OCI-LY3 (cell line): ENCODE data around the gene VPS41.
"Not testable (repeated sequence)": the region's sequence is repeated elsewhere in the genome, so short reads cannot be mapped to it uniquely, and the experiment has no call there.

Source experiments
- H2AFZ ChIP-seq: fragments of 200-600, 300-600 bp; shearing (Covaris generic); 2 replicates; pipeline ENCODE4 v1.6.0; 2014; ENCODE audit warnings: antibody characterized with exemption, low read depth, low read length
- H3K27ac ChIP-seq: fragments of 200-600, 300-600 bp; sonication (generic); 2 replicates; pipeline ENCODE4 v1.5.1; 2014; ENCODE audit warnings: mild to moderate bottlenecking, low read length, moderate library complexity, mixed read lengths
- H3K27me3 ChIP-seq: fragments of 200-600, 300-600 bp; sonication (generic); 2 replicates; pipeline ENCODE4 v1.6.1; 2014; ENCODE audit warnings: low read depth, low read length, mixed read lengths
- H3K36me3 ChIP-seq: fragments of 200-600, 300-600 bp; sonication (generic); replicated peaks from 2 replicates; pipeline ENCODE3; 2014; ENCODE audit warnings: low read depth, low read length, mixed read lengths
- H3K4me1 ChIP-seq: fragments of 300-600, 200-600 bp; sonication (generic); 2 replicates; pipeline ENCODE4 v1.6.1; 2014; ENCODE audit warnings: low read length, mixed read lengths
- H3K4me2 ChIP-seq: fragments of 200-600, 300-600 bp; sonication (generic); 2 replicates; pipeline ENCODE4 v1.6.1; 2014; ENCODE audit warnings: low read length, mixed read lengths
- H3K4me3 ChIP-seq: fragments of 300-600, 200-600 bp; sonication (generic); 2 replicates; pipeline ENCODE4 v1.5.1; 2014; ENCODE audit warnings: antibody characterized with exemption, mild to moderate bottlenecking, low read length, moderate library complexity
- H3K79me2 ChIP-seq: fragments of 300-600, 200-600 bp; shearing (Covaris generic); 2 replicates; pipeline ENCODE4 v1.6.1; 2014; ENCODE audit warnings: mild to moderate bottlenecking, low read length, mixed read lengths
- H3K9ac ChIP-seq: fragments of 300-600, 200-600 bp; shearing (Covaris generic); 2 replicates; pipeline ENCODE4 v1.6.0; 2014; ENCODE audit warnings: mild to moderate bottlenecking, low read length, moderate library complexity
- H3K9me3 ChIP-seq: fragments of 200-600, 300-600 bp; shearing (Covaris generic); 2 replicates; pipeline ENCODE4 v1.6.1; 2014; ENCODE audit warnings: low read length, mixed read lengths; ENCODE audit not compliant: insufficient read depth
- H4K20me1 ChIP-seq: fragments of 200-600, 300-600 bp; sonication (generic); 2 replicates; pipeline ENCODE4 v1.6.1; 2016; ENCODE audit warnings: low read length, mixed read lengths; ENCODE audit not compliant: insufficient read depth
- EZH2phosphoT487 ChIP-seq: fragments of 200-600 bp; shearing (Covaris generic); IDR thresholded peaks from 2 replicates; pipeline ENCODE4 v1.6.1; 2018; ENCODE audit warnings: antibody characterized with exemption, mixed run types, low read depth
- TF ChIP-seq, protein P1 (sequence below): fragments of 200-600, 300-600 bp; sonication (generic); IDR thresholded peaks from 2 replicates; pipeline ENCODE4 v1.5.1; 2014; ENCODE audit warnings: antibody characterized with exemption, low read length, low read depth

VPS41 gene

GRCh38 chr7:38855386-38855785, 53.6 kb downstream of the VPS41 start:
- H3K27me3 ChIP-seq = no peaks in the 10 kb centered on the region
- peak overlapping the region; percentile 79 for H3K4me2 ChIP-seq
- TF ChIP-seq EZH2phosphoT487 = no peak
- TF ChIP-seq, protein P1, sequence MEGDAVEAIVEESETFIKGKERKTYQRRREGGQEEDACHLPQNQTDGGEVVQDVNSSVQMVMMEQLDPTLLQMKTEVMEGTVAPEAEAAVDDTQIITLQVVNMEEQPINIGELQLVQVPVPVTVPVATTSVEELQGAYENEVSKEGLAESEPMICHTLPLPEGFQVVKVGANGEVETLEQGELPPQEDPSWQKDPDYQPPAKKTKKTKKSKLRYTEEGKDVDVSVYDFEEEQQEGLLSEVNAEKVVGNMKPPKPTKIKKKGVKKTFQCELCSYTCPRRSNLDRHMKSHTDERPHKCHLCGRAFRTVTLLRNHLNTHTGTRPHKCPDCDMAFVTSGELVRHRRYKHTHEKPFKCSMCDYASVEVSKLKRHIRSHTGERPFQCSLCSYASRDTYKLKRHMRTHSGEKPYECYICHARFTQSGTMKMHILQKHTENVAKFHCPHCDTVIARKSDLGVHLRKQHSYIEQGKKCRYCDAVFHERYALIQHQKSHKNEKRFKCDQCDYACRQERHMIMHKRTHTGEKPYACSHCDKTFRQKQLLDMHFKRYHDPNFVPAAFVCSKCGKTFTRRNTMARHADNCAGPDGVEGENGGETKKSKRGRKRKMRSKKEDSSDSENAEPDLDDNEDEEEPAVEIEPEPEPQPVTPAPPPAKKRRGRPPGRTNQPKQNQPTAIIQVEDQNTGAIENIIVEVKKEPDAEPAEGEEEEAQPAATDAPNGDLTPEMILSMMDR = no peak

GRCh38 chr7:38854947-38855346, 54.0 kb downstream of the VPS41 start:
- H3K27me3 ChIP-seq, H3K79me2 ChIP-seq, H4K20me1 ChIP-seq, H2AFZ ChIP-seq, H3K9ac ChIP-seq, H3K36me3 ChIP-seq, H3K9me3 ChIP-seq: not testable (repeated sequence)
- Histone ChIP-seq H3K27ac (peak overlapping the region; percentile 52), H3K4me1 (peaks cover 17% of the 10 kb centered on the region), H3K4me3 (peak overlapping the region; percentile 39; the same call in 1 of the 2 replicates), H3K4me2 (peak overlapping the region; percentile 79)

More at GRCh38 chr7:38855386-38855785, 53.6 kb downstream of the VPS41 start:
- H3K4me1 ChIP-seq = peaks cover 17% of the 10 kb centered on the region
- peak overlapping the region; percentile 52 for H3K27ac ChIP-seq
- H3K79me2 ChIP-seq = 0 out of 2 replicates have a peak, but pooled peaks cover 5% of the 10 kb centered on the region
- H4K20me1 ChIP-seq = no peaks in the 10 kb centered on the region
- H3K9ac ChIP-seq = no peak overlapping the region
- H2AFZ ChIP-seq = no peak overlapping the region
- H3K9me3 ChIP-seq = no peaks in the 10 kb centered on the region
- H3K4me3 ChIP-seq = peak overlapping the region; percentile 39
- no peaks in the 10 kb centered on the region for H3K36me3 ChIP-seq

GRCh38 chr7:38851321-38851720, 57.7 kb downstream of the VPS41 start:
- Histone ChIP-seq H3K79me2 (0 out of 2 replicates have a peak, but pooled peaks cover 5% of the 10 kb centered on the region), H3K4me2 (no peak overlapping the region), H3K9me3 (no peaks in the 10 kb centered on the region), H3K4me3 (no peak overlapping the region), H3K36me3 (no peaks in the 10 kb centered on the region), H4K20me1 (peaks cover 3% of the 10 kb centered on the region; the same call in 1 of the 2 replicates), H3K9ac (no peak overlapping the region), H3K4me1 (peaks cover 14% of the 10 kb centered on the region), H3K27ac (no peak overlapping the region), H3K27me3 (no peaks in the 10 kb centered on the region), H2AFZ (no peak overlapping the region)
- TF ChIP-seq, protein P1 = no peak

- H3K27me3 ChIP-seq = no peaks in the 10 kb centered on the region
- H4K20me1 ChIP-seq = peaks cover 17% of the 10 kb centered on the region; the same call in 1 of the 2 replicates
- no peak overlapping the region for H3K27ac ChIP-seq
- no peak overlapping the region for H3K4me3 ChIP-seq
- TF ChIP-seq EZH2phosphoT487 = no peak
- TF ChIP-seq, protein P1 = no peak
- no peak overlapping the region for H2AFZ ChIP-seq
- no peaks in the 10 kb centered on the region for H3K36me3 ChIP-seq
- no peaks in the 10 kb centered on the region for H3K4me1 ChIP-seq
- H3K4me2 ChIP-seq = no peak overlapping the region
- H3K9me3 ChIP-seq = no peaks in the 10 kb centered on the region
- no peaks in the 10 kb centered on the region for H3K79me2 ChIP-seq
- no peak overlapping the region for H3K9ac ChIP-seq
Observed at GRCh38 chr7:38846280-38846679, 62.7 kb downstream of the VPS41 start.
